HepG2 (cell line): ENCODE results near the gene TTBK1. TPM values are rescaled to one million over a fixed set of nuclear protein-coding genes. Genes with fewer than 3 reads are reported as not detected.

Experiments used
- ETV6 ChIP-seq: sonication (generic); formaldehyde crosslinking; conservative IDR thresholded peaks from 2 replicates; pipeline ENCODE4 v1.4.0; 2020; ENCODE audit warnings: missing genetic modification reagents
- GPBP1L1 ChIP-seq: sonication (generic); formaldehyde crosslinking; IDR thresholded peaks from 2 replicates; pipeline ENCODE4 v1.5.0; 2020; ENCODE audit warnings: mild to moderate bottlenecking, missing genetic modification reagents
- NFKBIZ ChIP-seq: IDR thresholded peaks from 2 replicates; pipeline ENCODE4 v1.6.1; 2018; ENCODE audit warnings: missing genetic modification reagents, missing compliant biosample characterization
- NR2F6 ChIP-seq, 2 experiments: IDR thresholded peaks; 2 replicates each; pipeline ENCODE4 v1.6.1; 2016; ENCODE audit warnings: antibody characterized with exemption in 1 of 2, mild to moderate bottlenecking in 1 of 2
- POGK ChIP-seq: sonication (generic); formaldehyde crosslinking; conservative IDR thresholded peaks from 2 replicates; pipeline ENCODE4 v1.8.0; 2022; ENCODE audit warnings: mild to moderate bottlenecking, moderate library complexity, missing genetic modification reagents
- PPARG ChIP-seq: conservative IDR thresholded peaks from 2 replicates; pipeline ENCODE4 v1.6.1; 2016; ENCODE audit warnings: missing biosample characterization, missing genetic modification reagents
- SMAD3 ChIP-seq: sonication (generic); formaldehyde crosslinking; IDR thresholded peaks from 2 replicates; pipeline ENCODE4 v1.4.0; 2020; ENCODE audit warnings: missing genetic modification reagents
- TRIM22 ChIP-seq: fragments of 450-650 bp; IDR thresholded peaks from 2 replicates; pipeline ENCODE4 v1.6.1; 2017
- ZFP36 ChIP-seq: fragments of 150-350 bp; IDR thresholded peaks from 2 replicates; pipeline ENCODE4 v1.6.1; 2018; ENCODE audit warnings: borderline replicate concordance, low read length, low read depth; ENCODE audit not compliant: partially characterized antibody
- ZFX ChIP-seq: sonication (generic); formaldehyde crosslinking; IDR thresholded peaks from 2 replicates; pipeline ENCODE4 v1.4.0; 2020; ENCODE audit warnings: mild to moderate bottlenecking, low read depth, missing genetic modification reagents, moderate library complexity
- ZNF12 ChIP-seq: sonication (generic); formaldehyde crosslinking; IDR thresholded peaks from 2 replicates; pipeline ENCODE4 v1.5.0; 2020; ENCODE audit warnings: missing genetic modification reagents
- ZNF230 ChIP-seq: sonication (generic); formaldehyde crosslinking; IDR thresholded peaks from 2 replicates; pipeline ENCODE4 v1.4.0; 2020; ENCODE audit warnings: mild to moderate bottlenecking, missing genetic modification reagents
- ZNF333 ChIP-seq: sonication (generic); formaldehyde crosslinking; IDR thresholded peaks from 2 replicates; pipeline ENCODE4 v1.4.0; 2020; ENCODE audit warnings: mild to moderate bottlenecking, missing genetic modification reagents, borderline replicate concordance
- ZZZ3 ChIP-seq: sonication (generic); formaldehyde crosslinking; IDR thresholded peaks from 2 replicates; pipeline ENCODE4 v1.4.0; 2020; ENCODE audit warnings: missing genetic modification reagents, mild to moderate bottlenecking, borderline replicate concordance
- polyA plus RNA-seq, 8 experiments: library from polyadenylated mRNA; depleted of rRNA in 3 of 8; stranded (reverse) in 7 of 8; unstranded in 1 of 8; fragments of >200 nt; fragmentation: Illumina TruSeq in 4 of 8; extraction: Trizol in 4 of 8; gene quantifications; 2 replicates each; pipeline versions ENCODE4 v1.2.1 to v1.2.3, GENCODE V29; 2011 to 2016; ENCODE audit warnings: low read depth in 4 of 8, missing spikeins in 1 of 8, mixed read lengths in 1 of 8; ENCODE audit not compliant: insufficient read depth in 1 of 8
- total RNA-seq, 5 experiments: library from RNA; depleted of rRNA; stranded (reverse); fragments of >200 nt; fragmentation: Illumina TruSeq; extraction: Trizol; gene quantifications; 2 replicates each; pipeline ENCODE4 v1.2.3, GENCODE V29; 2016; ENCODE audit warnings: low read depth in 1 of 5
- TF ChIP-seq, protein P1 (sequence below): IDR thresholded peaks from 2 replicates; pipeline ENCODE4 v1.6.1; 2016; ENCODE audit warnings: mild to moderate bottlenecking, missing biosample characterization, missing genetic modification reagents
- TF ChIP-seq, protein P2 (sequence below): sonication (generic); formaldehyde crosslinking; IDR thresholded peaks from 2 replicates; pipeline ENCODE4 v1.4.0; 2020; ENCODE audit warnings: mild to moderate bottlenecking, missing genetic modification reagents, borderline replicate concordance
- TF ChIP-seq, protein P3 (sequence below): sonication (generic); formaldehyde crosslinking; IDR thresholded peaks from 2 replicates; pipeline ENCODE4 v1.4.0; 2020; ENCODE audit warnings: missing genetic modification reagents, low read depth, mild to moderate bottlenecking, borderline replicate concordance

Gene TTBK1
- total and polyA plus RNA-seq, 2 of the 13 experiments (the other 11 are each of a cell fraction or from before 2014, with no cell fraction given), result 0.24 to 0.33 TPM

DNA sequence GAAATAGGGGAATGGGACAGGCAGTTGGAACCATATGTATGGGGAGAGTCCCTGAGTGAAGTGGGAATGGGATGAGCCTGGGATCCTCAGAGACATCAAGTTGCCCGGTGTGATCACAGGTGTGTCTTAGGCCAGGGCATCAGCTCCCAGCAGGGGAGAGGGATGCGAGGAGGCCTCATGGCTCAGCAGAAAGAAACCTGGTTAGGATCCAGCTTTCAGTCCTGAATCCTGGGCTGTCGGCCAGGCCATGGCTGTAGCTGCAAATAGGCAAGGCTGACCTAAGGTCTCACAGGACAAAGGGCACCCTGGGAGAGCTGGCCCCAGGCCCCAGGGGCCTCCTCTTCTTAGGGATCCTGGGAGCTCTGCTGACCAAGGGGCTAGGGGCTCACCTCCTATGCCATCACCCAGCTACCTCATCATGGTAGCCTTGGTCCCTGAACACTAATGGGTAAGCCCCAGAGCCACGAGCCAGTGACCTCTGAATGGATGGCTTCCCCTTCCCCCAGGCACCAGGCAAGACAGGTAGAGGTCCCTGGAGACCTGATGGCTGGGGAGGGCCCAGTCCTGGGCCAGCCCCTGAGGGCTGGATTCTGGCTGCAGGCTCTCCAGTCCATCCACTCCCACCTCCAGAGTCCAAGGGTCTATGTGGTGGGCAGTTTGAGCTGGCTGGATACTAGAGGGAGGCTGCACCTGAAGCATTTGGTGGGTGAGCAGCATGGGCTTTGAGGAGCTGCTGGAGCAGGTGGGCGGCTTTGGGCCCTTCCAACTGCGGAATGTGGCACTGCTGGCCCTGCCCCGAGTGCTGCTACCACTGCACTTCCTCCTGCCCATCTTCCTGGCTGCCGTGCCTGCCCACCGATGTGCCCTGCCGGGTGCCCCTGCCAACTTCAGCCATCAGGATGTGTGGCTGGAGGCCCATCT, 54.6 kb downstream of the TTBK1 start, which contains the start of gene SLC22A7 (continued):
- TF ChIP-seq TRIM22 (no peak), SMAD3 (0 out of 2 replicates have a peak, but pooled peaks have one; percentile 67), ZNF333 (CRISPR knock-in tag) (no peak), ZZZ3 (CRISPR knock-in tag) (0 out of 2 replicates have a peak, but pooled peaks have one; percentile 75), ETV6 (CRISPR knock-in tag) (no peak), GPBP1L1 (no peak), PPARG (0 out of 2 replicates have a peak, but pooled peaks have one; percentile 52), ZNF230 (CRISPR knock-in tag) (peak; percentile 73), ZFX (CRISPR knock-in tag) (peak; percentile 77), ZFP36 (no peak), NFKBIZ (no peak), NR2F6 (IDR thresholded peaks at IDR 0.05) (peak; percentile 76), NR2F6 (CRISPR knock-in tag; IDR thresholded peaks at IDR 0.05) (peak; percentile 75), POGK (CRISPR knock-in tag) (peak; percentile 53; the same call in 1 of the 2 replicates), ZNF12 (CRISPR knock-in tag) (no peak)
- TF ChIP-seq, protein P1, sequence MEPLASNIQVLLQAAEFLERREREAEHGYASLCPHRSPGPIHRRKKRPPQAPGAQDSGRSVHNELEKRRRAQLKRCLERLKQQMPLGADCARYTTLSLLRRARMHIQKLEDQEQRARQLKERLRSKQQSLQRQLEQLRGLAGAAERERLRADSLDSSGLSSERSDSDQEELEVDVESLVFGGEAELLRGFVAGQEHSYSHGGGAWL (CRISPR knock-in tag), result 0 out of 2 replicates have a peak, but pooled peaks have one; percentile 27
- TF ChIP-seq, protein P2, sequence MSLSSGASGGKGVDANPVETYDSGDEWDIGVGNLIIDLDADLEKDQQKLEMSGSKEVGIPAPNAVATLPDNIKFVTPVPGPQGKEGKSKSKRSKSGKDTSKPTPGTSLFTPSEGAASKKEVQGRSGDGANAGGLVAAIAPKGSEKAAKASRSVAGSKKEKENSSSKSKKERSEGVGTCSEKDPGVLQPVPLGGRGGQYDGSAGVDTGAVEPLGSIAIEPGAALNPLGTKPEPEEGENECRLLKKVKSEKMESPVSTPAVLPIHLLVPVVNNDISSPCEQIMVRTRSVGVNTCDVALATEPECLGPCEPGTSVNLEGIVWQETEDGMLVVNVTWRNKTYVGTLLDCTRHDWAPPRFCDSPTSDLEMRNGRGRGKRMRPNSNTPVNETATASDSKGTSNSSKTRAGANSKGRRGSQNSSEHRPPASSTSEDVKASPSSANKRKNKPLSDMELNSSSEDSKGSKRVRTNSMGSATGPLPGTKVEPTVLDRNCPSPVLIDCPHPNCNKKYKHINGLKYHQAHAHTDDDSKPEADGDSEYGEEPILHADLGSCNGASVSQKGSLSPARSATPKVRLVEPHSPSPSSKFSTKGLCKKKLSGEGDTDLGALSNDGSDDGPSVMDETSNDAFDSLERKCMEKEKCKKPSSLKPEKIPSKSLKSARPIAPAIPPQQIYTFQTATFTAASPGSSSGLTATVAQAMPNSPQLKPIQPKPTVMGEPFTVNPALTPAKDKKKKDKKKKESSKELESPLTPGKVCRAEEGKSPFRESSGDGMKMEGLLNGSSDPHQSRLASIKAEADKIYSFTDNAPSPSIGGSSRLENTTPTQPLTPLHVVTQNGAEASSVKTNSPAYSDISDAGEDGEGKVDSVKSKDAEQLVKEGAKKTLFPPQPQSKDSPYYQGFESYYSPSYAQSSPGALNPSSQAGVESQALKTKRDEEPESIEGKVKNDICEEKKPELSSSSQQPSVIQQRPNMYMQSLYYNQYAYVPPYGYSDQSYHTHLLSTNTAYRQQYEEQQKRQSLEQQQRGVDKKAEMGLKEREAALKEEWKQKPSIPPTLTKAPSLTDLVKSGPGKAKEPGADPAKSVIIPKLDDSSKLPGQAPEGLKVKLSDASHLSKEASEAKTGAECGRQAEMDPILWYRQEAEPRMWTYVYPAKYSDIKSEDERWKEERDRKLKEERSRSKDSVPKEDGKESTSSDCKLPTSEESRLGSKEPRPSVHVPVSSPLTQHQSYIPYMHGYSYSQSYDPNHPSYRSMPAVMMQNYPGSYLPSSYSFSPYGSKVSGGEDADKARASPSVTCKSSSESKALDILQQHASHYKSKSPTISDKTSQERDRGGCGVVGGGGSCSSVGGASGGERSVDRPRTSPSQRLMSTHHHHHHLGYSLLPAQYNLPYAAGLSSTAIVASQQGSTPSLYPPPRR, result peak; percentile 53; the same call in 1 of the 2 replicates
- TF ChIP-seq, protein P3, sequence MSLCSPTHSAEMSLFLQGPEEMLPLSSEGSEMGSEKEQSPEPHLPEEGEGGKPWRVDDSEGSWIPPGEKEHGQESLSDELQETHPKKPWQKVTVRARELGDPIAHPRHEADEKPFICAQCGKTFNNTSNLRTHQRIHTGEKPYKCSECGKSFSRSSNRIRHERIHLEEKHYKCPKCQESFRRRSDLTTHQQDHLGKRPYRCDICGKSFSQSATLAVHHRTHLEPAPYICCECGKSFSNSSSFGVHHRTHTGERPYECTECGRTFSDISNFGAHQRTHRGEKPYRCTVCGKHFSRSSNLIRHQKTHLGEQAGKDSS (CRISPR knock-in tag), result peak; percentile 41; the same call in 1 of the 2 replicates
